A549 (cell line): Measurements from ENCODE around the gene SNAI3. TPM values are rescaled to one million over a fixed set of nuclear protein-coding genes. Genes with fewer than 3 reads are reported as not detected.

Source experiments
- ATAC-seq, 2 experiments: fragments of 200-7000 bp in 1 of 2; fragments of >200 bp in 1 of 2; cut with Nextera tagmentation in 1 of 2; cut with Tn5 transposase in 1 of 2; 3 replicates each; pipeline versions ENCODE4 v1.8.0 to v1.9.1; 2018 to 2020; ENCODE audit warnings: mild to moderate bottlenecking in 1 of 2, moderate library complexity in 1 of 2
- CTCF ChIA-PET: fragments of 300-600 bp; sonication (Branson Sonifier 250); formaldehyde crosslinking; extraction: SDS; loops from one replicate; lab custom pipeline; 2021; ENCODE audit warnings: antibody characterized with exemption, inconsistent platforms; lab: Yijun Ruan, JAX
- POLR2A ChIA-PET: fragments of 350-600 bp; formaldehyde crosslinking; extraction: SDS; loops from one replicate; lab custom pipeline; 2021; ENCODE audit warnings: antibody characterized with exemption, inconsistent platforms; lab: Yijun Ruan, JAX
- DNase-seq, 2 experiments: peaks; one replicate each; pipeline versions ENCODE4 v3.0.0 to v3.0.0-alpha.2; 2011 to 2016; ENCODE audit warnings: low read depth in 1 of 2, low spot score in 1 of 2
- FAIRE-seq: peaks from 2 replicates; lab custom pipeline; 2011; peaks lifted over from hg19 to GRCh38; lab: Jason Lieb, UNC
- H3K27ac ChIP-seq, 2 experiments: fragments of >200 bp; sonication (Bioruptor Twin); formaldehyde crosslinking; 3 replicates each; pipeline ENCODE4 v1.5.1; 2016 to 2017
- H3K4me1 ChIP-seq: fragments of >200 bp; sonication (Bioruptor Twin); formaldehyde crosslinking; 3 replicates; pipeline ENCODE4 v1.6.1; 2016
- H3K4me2 ChIP-seq: fragments of >200 bp; sonication (Bioruptor Twin); formaldehyde crosslinking; 3 replicates; pipeline ENCODE4 v1.6.1; 2016
- H3K4me3 ChIP-seq: fragments of >200 bp; sonication (Bioruptor Twin); formaldehyde crosslinking; 3 replicates; pipeline ENCODE4 v1.5.1; 2016
- H3K9me3 ChIP-seq: fragments of >200 bp; sonication (Bioruptor Twin); formaldehyde crosslinking; 3 replicates; pipeline ENCODE4 v1.6.1; 2016
- BCL3 ChIP-seq: fragments of >200 bp; sonication (Bioruptor Twin); formaldehyde crosslinking; IDR thresholded peaks from 3 replicates; pipeline ENCODE4 v1.6.1; 2016
- CHD2 ChIP-seq: fragments of 150-350 bp; IDR thresholded peaks from 2 replicates; pipeline ENCODE4 v1.6.1; 2014; ENCODE audit warnings: low read length; ENCODE audit not compliant: partially characterized antibody
- E2F6 ChIP-seq: IDR thresholded peaks from 2 replicates; pipeline ENCODE4 v1.6.1; 2012; ENCODE audit warnings: low read depth, borderline replicate concordance
- EHF ChIP-seq: fragments of 250-450 bp; sonication (Bioruptor Pico); IDR thresholded peaks from 2 replicates; pipeline ENCODE4 v1.5.0; 2020; ENCODE audit warnings: mild to moderate bottlenecking
- ESRRA ChIP-seq: fragments of 150-350 bp; IDR thresholded peaks from 2 replicates; pipeline ENCODE4 v1.6.1; 2014; ENCODE audit warnings: mild to moderate bottlenecking, low read length, borderline replicate concordance
- FOXS1 ChIP-seq: fragments of 250-450 bp; sonication (Bioruptor Pico); IDR thresholded peaks from 2 replicates; pipeline ENCODE4 v1.5.0; 2020; ENCODE audit warnings: mild to moderate bottlenecking, moderate library complexity
- HDAC2 ChIP-seq: fragments of 200-600 bp; sonication (generic); IDR thresholded peaks from 2 replicates; pipeline ENCODE4 v1.6.1; 2016
- HOXB5 ChIP-seq: fragments of 250-450 bp; sonication (Bioruptor Pico); IDR thresholded peaks from 2 replicates; pipeline ENCODE4 v1.5.0; 2020; ENCODE audit warnings: mild to moderate bottlenecking, moderate library complexity
- KDM1A ChIP-seq: fragments of 200-600 bp; sonication (generic); IDR thresholded peaks from 2 replicates; pipeline ENCODE4 v1.6.1; 2016; ENCODE audit warnings: low read depth, mild to moderate bottlenecking
- KDM5A ChIP-seq: fragments of 200-600 bp; sonication (generic); IDR thresholded peaks from 2 replicates; pipeline ENCODE4 v1.6.1; 2016; ENCODE audit warnings: antibody characterized with exemption, mild to moderate bottlenecking
- POLR2AphosphoS2 ChIP-seq: conservative IDR thresholded peaks from 2 replicates; pipeline ENCODE4 v1.6.1; 2012; ENCODE audit warnings: low read length, improper control_type of control experiment, inconsistent platforms
- RCOR1 ChIP-seq: fragments of 150-350 bp; IDR thresholded peaks from 2 replicates; pipeline ENCODE4 v1.6.1; 2014; ENCODE audit warnings: antibody characterized with exemption, low read length, low read depth
- RNF2 ChIP-seq: fragments of 200-600 bp; sonication (generic); IDR thresholded peaks from 2 replicates; pipeline ENCODE4 v1.6.1; 2016; ENCODE audit warnings: low read depth, mild to moderate bottlenecking, antibody characterized with exemption, moderate library complexity, borderline replicate concordance
- SMC3 ChIP-seq: fragments of >200 bp; sonication (Bioruptor Twin); formaldehyde crosslinking; IDR thresholded peaks from 3 replicates; pipeline ENCODE4 v1.6.1; 2018; ENCODE audit warnings: inconsistent platforms
- SREBF2 ChIP-seq: fragments of 450-650 bp; IDR thresholded peaks from 2 replicates; pipeline ENCODE4 v1.6.1; 2014; ENCODE audit warnings: mild to moderate bottlenecking, moderate library complexity
- WGBS: methylation state at CpG from one replicate; pipeline ENCODE4 v1.1.6; 2017; ENCODE audit errors: missing lambda C conversion rate; 5-methylcytosine and 5-hydroxymethylcytosine counted together
- polyA plus RNA-seq, 4 experiments: library from polyadenylated mRNA; depleted of rRNA in 3 of 4; stranded (reverse); fragments of >200 nt; fragmentation: RNase III in 1 of 4; extraction: RNeasy Plus Mini Kit Qiagen cat#74134 plus additional on column Dnase treatment in 1 of 4; gene quantifications; 2 replicates in 3 of 4; 3 replicates in 1 of 4; pipeline ENCODE4 v1.2.3, GENCODE V29; 2011 to 2017
- TF ChIP-seq, protein P1 (sequence below): fragments of >200 bp; sonication (Bioruptor Twin); formaldehyde crosslinking; IDR thresholded peaks from 2 replicates; pipeline ENCODE4 v1.6.1; 2016
- TF ChIP-seq, protein P2 (sequence below): fragments of 200-600 bp; sonication (generic); IDR thresholded peaks from 2 replicates; pipeline ENCODE4 v1.6.1; 2016; ENCODE audit warnings: antibody characterized with exemption, mild to moderate bottlenecking, moderate library complexity
- TF ChIP-seq, protein P3 (sequence below): fragments of 250-450 bp; sonication (Bioruptor Pico); IDR thresholded peaks from 2 replicates; pipeline ENCODE4 v1.5.0; 2021; ENCODE audit warnings: mild to moderate bottlenecking, moderate library complexity, borderline replicate concordance

Gene SNAI3
- polyA plus RNA-seq, 2 of the 4 experiments (the other 2 are of a cell fraction), result not detected

DNA sequence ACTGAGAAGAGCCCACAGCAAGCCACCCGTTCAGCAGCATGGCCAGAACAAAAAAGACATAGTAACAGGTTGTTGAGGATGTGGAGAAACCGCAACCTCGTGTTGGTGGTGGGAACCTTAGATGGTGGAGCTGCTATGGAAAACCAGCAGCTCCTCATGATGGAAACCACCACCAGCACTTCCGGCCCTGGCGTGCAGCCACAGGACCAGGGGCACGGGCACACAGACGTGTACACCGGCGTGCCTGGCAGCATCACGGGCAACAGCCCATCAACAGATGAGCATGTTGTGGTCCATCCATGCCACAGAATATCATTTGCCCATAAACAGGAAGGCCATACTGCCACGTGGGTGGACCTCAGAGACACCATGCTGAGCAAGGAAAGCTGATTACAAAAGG is 31.9 kb upstream of the SNAI3 start:
- CTCF ChIA-PET, result interaction anchor here (1.2 to 9.1 kb wide), 4 partner anchors 9 to 25 kb away, joined by 3 to 105 read pairs (median 7); no protein-coding TSS in a partner anchor
- Histone ChIP-seq H3K9me3 (no peaks in the 10 kb centered on the region), H3K4me3 (no peak overlapping the region), H3K4me1 (no peaks in the 10 kb centered on the region), H3K4me2 (no peak overlapping the region), H3K27ac (no peak overlapping the region)
- POLR2A ChIA-PET, result no interaction called here
- TF ChIP-seq BCL3 (no peak), POLR2AphosphoS2 (no peak), FOXS1 (CRISPR knock-in tag) (no peak), SREBF2 (no peak), E2F6 (no peak), EHF (CRISPR knock-in tag) (no peak), RCOR1 (no peak), KDM5A (no peak), ESRRA (no peak), RNF2 (no peak), HDAC2 (no peak), HOXB5 (CRISPR knock-in tag) (no peak), SMC3 (no peak)
- TF ChIP-seq, protein P1, sequence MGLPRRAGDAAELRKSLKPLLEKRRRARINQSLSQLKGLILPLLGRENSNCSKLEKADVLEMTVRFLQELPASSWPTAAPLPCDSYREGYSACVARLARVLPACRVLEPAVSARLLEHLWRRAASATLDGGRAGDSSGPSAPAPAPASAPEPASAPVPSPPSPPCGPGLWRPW, result no peak
- TF ChIP-seq, protein P2, sequence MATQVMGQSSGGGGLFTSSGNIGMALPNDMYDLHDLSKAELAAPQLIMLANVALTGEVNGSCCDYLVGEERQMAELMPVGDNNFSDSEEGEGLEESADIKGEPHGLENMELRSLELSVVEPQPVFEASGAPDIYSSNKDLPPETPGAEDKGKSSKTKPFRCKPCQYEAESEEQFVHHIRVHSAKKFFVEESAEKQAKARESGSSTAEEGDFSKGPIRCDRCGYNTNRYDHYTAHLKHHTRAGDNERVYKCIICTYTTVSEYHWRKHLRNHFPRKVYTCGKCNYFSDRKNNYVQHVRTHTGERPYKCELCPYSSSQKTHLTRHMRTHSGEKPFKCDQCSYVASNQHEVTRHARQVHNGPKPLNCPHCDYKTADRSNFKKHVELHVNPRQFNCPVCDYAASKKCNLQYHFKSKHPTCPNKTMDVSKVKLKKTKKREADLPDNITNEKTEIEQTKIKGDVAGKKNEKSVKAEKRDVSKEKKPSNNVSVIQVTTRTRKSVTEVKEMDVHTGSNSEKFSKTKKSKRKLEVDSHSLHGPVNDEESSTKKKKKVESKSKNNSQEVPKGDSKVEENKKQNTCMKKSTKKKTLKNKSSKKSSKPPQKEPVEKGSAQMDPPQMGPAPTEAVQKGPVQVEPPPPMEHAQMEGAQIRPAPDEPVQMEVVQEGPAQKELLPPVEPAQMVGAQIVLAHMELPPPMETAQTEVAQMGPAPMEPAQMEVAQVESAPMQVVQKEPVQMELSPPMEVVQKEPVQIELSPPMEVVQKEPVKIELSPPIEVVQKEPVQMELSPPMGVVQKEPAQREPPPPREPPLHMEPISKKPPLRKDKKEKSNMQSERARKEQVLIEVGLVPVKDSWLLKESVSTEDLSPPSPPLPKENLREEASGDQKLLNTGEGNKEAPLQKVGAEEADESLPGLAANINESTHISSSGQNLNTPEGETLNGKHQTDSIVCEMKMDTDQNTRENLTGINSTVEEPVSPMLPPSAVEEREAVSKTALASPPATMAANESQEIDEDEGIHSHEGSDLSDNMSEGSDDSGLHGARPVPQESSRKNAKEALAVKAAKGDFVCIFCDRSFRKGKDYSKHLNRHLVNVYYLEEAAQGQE, result no peak
- TF ChIP-seq, protein P3, sequence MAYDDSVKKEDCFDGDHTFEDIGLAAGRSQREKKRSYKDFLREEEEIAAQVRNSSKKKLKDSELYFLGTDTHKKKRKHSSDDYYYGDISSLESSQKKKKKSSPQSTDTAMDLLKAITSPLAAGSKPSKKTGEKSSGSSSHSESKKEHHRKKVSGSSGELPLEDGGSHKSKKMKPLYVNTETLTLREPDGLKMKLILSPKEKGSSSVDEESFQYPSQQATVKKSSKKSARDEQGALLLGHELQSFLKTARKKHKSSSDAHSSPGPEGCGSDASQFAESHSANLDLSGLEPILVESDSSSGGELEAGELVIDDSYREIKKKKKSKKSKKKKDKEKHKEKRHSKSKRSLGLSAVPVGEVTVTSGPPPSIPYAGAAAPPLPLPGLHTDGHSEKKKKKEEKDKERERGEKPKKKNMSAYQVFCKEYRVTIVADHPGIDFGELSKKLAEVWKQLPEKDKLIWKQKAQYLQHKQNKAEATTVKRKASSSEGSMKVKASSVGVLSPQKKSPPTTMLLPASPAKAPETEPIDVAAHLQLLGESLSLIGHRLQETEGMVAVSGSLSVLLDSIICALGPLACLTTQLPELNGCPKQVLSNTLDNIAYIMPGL (CRISPR knock-in tag), result no peak
- no peak for FAIRE-seq
- ATAC-seq, result no peak
- DNase-seq, result no peak
- 93% methylated on average over 11 of the region's 11 CpGs for WGBS

DNA sequence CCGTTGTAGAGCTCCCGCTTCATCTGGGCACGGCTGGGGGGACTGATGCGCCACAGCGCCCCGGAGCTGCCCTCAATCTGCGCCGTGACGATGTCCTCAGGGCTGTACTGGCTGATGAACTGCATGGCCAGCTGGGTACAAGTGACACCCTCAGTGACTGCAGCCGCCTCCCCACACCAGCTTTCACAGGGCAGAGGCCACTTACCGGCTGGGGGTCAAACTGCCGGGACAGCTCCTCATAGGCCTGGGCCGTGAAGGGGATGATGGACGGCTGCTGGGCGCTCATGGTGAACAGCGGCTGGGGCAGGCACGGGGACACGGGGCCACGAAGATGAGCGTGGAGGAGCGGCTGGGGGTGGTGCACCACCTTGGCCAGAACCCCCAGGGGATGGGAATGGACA is 30.3 kb upstream of the SNAI3 start:
- WGBS, result 97% methylated on average over 20 of the region's 21 CpGs
- no peak for DNase-seq
- POLR2A ChIA-PET, result no interaction called here
- Histone ChIP-seq H3K4me3 (no peak overlapping the region), H3K4me1 (no peaks in the 10 kb centered on the region), H3K9me3 (no peaks in the 10 kb centered on the region), H3K27ac (no peak overlapping the region), H3K4me2 (no peak overlapping the region)
- no peak for TF ChIP-seq CHD2
- TF ChIP-seq, protein P2, result no peak
- no peak for TF ChIP-seq KDM1A
- ATAC-seq, result no peak
- CTCF ChIA-PET, result interaction anchor here (0.8 to 4.1 kb wide), 7 partner anchors 10 to 450 kb away, joined by 3 to 36 read pairs (median 4); partner anchors contain the start of genes APRT, CTU2 and RNF166
- FAIRE-seq, result no peak
